ENCODE measurements around the gene RAB34.

The RAB34 gene

DNA sequence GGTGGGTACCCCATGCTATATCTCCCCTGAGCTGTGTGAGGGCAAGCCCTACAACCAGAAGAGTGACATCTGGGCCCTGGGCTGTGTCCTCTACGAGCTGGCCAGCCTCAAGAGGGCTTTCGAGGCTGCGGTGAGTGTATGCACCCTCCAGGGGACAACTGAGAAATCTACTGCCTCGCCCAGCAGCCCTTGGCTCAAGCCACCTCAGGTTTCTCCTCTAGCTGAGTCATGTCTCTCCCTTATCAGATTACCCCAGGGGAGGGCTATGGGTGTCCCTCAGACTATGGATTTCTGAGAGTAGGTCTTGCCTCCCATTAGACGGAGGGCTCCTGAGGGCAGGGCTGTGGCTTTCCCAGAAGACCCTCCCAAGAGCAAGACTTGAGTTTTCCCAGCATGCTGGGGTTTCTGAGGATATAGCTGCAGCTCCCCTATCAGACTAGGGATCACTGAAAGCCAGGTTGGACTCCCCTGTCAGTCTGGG lies 17.6 kb upstream of the RAB34 start:
- no peaks in the 10 kb centered on the region for H3K4me1 ChIP-seq (ENCODE audit: control insufficient read depth, insufficient read depth, low read length)
- no peak overlapping the region for H3K9ac ChIP-seq (ENCODE audit: low read length)
- no peaks in the 10 kb centered on the region for H3K9me3 ChIP-seq (ENCODE audit: control insufficient read depth, low read length)
- H3K27me3 ChIP-seq (replicated peaks; ENCODE audit: control insufficient read depth, insufficient read depth, low read length): no peaks in the 10 kb centered on the region
- peak; percentile 42 for DNase-seq (ENCODE audit: low read depth)
- no peak overlapping the region for H3K4me3 ChIP-seq (ENCODE audit: low read length)
- peaks cover 9% of the 10 kb centered on the region for H3K36me3 ChIP-seq (ENCODE audit: control insufficient read depth, insufficient read depth, low read length, severe bottlenecking)

DNA sequence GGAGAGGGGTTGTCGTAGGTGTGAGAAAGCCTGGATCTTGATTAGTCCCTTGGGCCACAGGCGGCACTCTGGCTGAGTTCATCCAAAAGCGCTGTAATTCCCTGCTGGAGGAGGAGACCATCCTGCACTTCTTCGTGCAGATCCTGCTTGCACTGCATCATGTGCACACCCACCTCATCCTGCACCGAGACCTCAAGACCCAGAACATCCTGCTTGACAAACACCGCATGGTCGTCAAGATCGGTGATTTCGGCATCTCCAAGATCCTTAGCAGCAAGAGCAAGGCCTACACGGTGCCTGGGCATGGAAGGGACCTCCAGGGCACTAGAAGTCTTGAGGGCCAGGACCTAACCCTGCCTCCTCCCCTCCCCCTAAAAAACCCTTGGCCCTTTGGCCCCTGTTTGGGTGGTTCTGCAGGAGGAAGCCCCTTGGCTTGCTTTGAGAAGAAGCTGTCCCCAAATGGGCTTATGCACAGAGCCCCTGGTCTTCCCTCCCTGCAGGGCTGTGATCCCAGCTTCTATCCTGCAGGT lies 17.1 kb upstream of the RAB34 start:
- Histone ChIP-seq H3K4me3 (ENCODE audit: low read length) (no peak overlapping the region), H3K9me3 (ENCODE audit: control insufficient read depth, low read length) (no peaks in the 10 kb centered on the region), H3K4me1 (ENCODE audit: control insufficient read depth, insufficient read depth, low read length) (no peaks in the 10 kb centered on the region), H3K9ac (ENCODE audit: low read length) (no peak overlapping the region), H3K27me3 (replicated peaks; ENCODE audit: control insufficient read depth, insufficient read depth, low read length) (no peaks in the 10 kb centered on the region), H3K36me3 (ENCODE audit: control insufficient read depth, insufficient read depth, low read length, severe bottlenecking) (peaks cover 9% of the 10 kb centered on the region)
- no peak for DNase-seq (ENCODE audit: low read depth)

DNA sequence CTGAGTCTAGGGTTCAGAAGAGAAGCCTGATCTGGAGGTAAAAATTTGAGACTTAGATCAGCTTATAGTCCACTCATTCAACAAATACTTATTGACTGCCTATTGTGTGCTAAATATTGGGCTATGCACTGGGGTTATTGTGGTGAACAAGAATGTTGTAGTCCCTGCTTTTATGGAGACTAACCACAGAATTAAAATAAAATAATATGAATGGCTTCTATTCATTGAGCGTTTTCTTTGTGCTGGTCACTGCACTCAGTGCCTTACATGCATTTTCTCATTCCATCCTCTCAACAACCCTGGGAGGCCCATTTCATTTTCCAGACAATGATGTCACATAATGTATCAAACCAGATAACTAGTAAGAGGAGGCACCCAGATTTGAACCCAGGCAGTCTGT lies 15.7 kb upstream of the RAB34 start:
- H3K9ac ChIP-seq (ENCODE audit: low read length): no peak overlapping the region
- DNase-seq (ENCODE audit: low read depth): no peak
- H3K4me1 ChIP-seq (ENCODE audit: control insufficient read depth, insufficient read depth, low read length): no peaks in the 10 kb centered on the region
- no peak overlapping the region for H3K4me3 ChIP-seq (ENCODE audit: low read length)
- H3K36me3 ChIP-seq (ENCODE audit: control insufficient read depth, insufficient read depth, low read length, severe bottlenecking): peaks cover 5% of the 10 kb centered on the region
- no peaks in the 10 kb centered on the region for H3K27me3 ChIP-seq (replicated peaks; ENCODE audit: control insufficient read depth, insufficient read depth, low read length)
- no peaks in the 10 kb centered on the region for H3K9me3 ChIP-seq (ENCODE audit: control insufficient read depth, low read length)

DNA sequence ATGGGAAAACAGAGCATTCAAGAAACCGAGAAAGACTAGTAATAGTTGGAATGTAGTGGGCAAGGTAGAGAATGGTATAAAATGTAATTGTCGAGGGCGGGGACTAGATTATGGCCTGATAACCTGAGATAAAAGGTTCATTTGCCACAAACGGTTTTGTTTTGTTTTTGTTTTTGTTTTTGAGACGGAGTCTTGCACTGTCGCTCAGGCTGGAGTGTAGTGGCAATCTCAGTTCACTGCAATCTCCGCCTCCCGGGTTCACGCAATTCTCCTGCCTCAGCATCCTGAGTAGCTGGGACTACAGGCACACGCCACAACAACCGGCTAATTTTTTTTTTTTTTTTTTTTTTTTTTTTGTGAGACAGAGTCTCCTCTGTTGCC lies 12.3 kb upstream of the RAB34 start:
- Histone ChIP-seq H3K36me3 (ENCODE audit: control insufficient read depth, insufficient read depth, low read length, severe bottlenecking) (peaks cover 5% of the 10 kb centered on the region), H3K27me3 (replicated peaks; ENCODE audit: control insufficient read depth, insufficient read depth, low read length) (no peaks in the 10 kb centered on the region), H3K4me3 (ENCODE audit: low read length) (no peak overlapping the region), H3K9ac (ENCODE audit: low read length) (no peak overlapping the region), H3K9me3 (ENCODE audit: control insufficient read depth, low read length) (no peaks in the 10 kb centered on the region), H3K4me1 (ENCODE audit: control insufficient read depth, insufficient read depth, low read length) (peaks cover 19% of the 10 kb centered on the region)
- DNase-seq (ENCODE audit: low read depth): no peak

DNA sequence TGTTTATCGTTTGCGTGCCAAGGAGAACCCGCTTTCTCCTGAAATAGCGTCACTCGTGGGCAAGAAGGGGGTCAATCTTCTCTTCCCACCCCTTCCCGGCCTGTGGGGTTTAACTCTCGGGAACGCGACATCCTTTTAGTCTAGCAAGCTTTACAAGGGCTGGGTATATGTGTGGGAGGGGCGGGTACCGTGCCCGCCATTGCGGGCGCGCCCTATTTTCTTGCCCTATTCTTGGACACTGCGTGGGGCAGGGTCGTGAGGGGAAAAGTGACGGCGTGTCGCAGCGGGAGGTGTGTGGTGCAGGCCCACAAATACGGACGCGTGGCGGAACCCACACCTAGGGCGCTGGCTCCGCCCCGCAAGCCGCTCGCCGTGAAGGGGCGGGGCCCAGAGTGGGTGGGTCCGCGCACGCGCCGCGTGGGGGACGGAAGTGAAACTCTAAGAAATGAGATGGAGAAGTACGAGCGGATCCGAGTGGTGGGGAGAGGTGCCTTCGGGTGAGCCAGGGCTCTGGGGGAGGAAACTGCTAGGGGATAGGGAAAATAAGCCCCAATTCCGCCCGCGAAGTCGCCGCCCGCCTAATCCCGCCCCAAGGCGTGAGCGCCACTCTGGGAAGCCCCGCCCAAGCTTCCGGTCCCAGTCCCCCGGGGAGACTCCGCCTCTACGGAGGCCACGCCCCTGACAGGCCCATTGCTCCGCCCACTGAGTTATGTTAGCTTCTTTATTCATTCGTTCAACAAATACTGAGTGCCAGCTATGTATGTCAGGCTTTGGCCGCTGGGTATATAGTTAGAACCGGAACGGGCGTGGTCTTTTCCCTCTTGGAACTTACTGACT lies 10.9 kb upstream of the RAB34 start, which contains the start of gene NEK8:
TSS of gene NEK8 (plus strand) at position 425 of the 837 bp plus-strand sequence. CDS start at position 451, 26 bp downstream.
- Histone ChIP-seq H3K9me3 (ENCODE audit: control insufficient read depth, low read length) (no peaks in the 10 kb centered on the region), H3K9ac (ENCODE audit: low read length) (peak within 1 kb of the TSS; percentile 88), H3K27me3 (replicated peaks; ENCODE audit: control insufficient read depth, insufficient read depth, low read length) (no peaks in the 10 kb centered on the region), H3K4me1 (ENCODE audit: control insufficient read depth, insufficient read depth, low read length) (peaks cover 29% of the 10 kb centered on the region), H3K4me3 (ENCODE audit: low read length) (peak within 1 kb of the TSS; percentile 90), H3K36me3 (ENCODE audit: control insufficient read depth, insufficient read depth, low read length, severe bottlenecking) (peaks cover 14% of the 10 kb centered on the region)
- peak; percentile 99 for DNase-seq (ENCODE audit: low read depth)

DNA sequence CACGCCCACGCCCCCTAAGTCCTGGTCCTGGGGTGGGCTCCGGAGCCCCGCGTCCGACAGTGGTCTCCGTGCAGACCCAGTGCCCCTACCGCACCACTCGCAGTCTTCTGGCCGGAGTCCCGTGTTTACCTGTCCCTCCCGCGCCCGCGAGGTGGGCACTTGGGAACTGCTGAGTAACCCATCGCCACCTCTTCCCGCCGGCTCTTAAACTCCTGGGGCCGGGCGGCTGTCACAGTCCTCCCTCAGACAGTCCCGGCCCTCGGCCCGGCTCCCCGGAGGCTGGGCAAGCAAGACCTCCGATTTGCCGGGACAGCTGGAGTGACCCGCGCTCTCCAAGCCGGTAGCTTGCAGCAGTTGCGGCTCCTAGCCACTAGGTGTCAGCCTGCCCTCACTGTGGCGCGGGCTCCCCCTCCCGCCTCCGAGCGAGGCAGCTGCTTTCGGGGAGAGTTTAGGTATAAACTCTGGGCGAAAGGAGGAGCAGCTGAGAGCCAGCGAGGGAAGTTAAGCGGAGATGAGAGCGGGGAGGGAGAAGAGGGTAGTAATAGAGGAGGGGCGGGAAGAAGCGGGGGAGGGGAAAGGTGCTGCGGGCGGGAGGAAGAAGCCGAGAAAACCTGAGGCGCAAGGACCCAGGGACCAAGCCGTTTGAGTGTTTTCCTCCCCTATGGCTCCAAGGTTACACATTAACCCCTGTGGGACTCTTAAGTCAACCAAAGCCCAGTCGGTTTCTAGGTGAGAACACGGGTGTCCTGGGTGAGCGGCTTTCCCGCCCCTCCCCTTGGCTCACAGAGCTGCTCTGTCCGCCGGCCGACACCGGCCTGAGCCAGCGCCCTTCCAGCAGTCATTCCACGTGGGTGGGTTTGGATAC lies 9.2 kb upstream of the RAB34 start:
- Histone ChIP-seq H3K36me3 (ENCODE audit: control insufficient read depth, insufficient read depth, low read length, severe bottlenecking) (peaks cover 31% of the 10 kb centered on the region), H3K4me3 (ENCODE audit: low read length) (peak overlapping the region; percentile 90), H3K4me1 (ENCODE audit: control insufficient read depth, insufficient read depth, low read length) (peaks cover 44% of the 10 kb centered on the region), H3K9me3 (ENCODE audit: control insufficient read depth, low read length) (no peaks in the 10 kb centered on the region), H3K27me3 (replicated peaks; ENCODE audit: control insufficient read depth, insufficient read depth, low read length) (no peaks in the 10 kb centered on the region), H3K9ac (ENCODE audit: low read length) (peak overlapping the region; percentile 88)
- DNase-seq (ENCODE audit: low read depth): peak; percentile 98

DNA sequence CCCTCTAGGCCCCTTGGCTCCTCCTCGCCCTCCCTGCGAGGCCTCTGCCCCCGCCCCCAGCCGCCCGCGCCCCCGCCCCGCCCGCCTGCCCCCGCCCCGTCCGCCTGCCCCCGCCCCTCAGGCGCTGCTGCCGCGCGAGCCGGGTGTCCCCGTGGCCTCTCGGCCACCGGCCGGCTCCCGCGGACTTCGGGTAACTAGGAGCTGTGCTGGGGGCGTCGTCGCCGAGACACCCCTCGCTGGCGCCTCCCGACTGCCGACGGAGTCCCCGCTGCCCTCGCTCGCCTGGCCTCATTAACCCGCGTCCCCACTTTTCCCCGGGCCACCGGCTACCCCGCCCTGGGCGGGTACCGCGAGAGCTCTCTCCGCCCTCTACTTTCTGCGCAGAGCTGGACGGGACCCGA lies 8.6 kb upstream of the RAB34 start, which contains the start of gene TLCD1:
TSS of gene TLCD1 (minus strand) at position 8 of the 401 bp plus-strand sequence. CDS start 136 bp downstream, outside the sequence.
- peaks cover 36% of the 10 kb centered on the region for H3K36me3 ChIP-seq (ENCODE audit: control insufficient read depth, insufficient read depth, low read length, severe bottlenecking)
- peak; percentile 87 for DNase-seq (ENCODE audit: low read depth)

DNA sequence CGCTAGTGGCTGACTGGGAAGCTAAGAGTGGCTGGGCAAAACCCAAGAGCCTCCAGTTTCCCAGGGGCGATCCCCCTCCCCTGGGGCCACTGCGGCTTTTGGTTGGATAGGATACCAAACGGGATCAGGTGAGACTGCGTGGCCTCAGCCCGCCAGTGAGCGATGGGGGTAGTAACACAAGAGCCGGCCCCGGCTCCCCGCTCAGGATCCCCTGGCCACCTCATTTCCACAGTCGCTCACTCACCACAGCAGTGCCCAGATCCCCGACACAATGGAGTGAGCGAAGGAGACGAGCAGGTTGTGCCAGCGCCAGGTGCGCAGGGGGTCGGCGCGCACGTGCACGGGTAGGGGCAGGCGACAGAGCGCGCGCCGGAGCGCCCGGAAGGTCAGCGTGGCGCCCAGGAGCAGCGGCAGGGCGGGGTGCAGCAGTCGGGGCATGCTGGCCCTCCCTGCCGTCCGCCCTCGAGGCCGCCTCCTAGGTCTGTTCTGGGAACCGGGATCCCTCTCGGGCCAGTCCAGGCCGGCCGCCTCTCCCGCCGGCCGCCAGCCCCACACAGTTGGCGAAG lies 8.1 kb upstream of the RAB34 start:
- H3K36me3 ChIP-seq (ENCODE audit: control insufficient read depth, insufficient read depth, low read length, severe bottlenecking): peaks cover 38% of the 10 kb centered on the region
- no peak for DNase-seq (ENCODE audit: low read depth)
- H3K4me1 ChIP-seq (ENCODE audit: control insufficient read depth, insufficient read depth, low read length): peaks cover 53% of the 10 kb centered on the region
- peak overlapping the region; percentile 95 for H3K9ac ChIP-seq (ENCODE audit: low read length)
- H3K4me3 ChIP-seq (ENCODE audit: low read length): peak overlapping the region; percentile 90
- no peaks in the 10 kb centered on the region for H3K9me3 ChIP-seq (ENCODE audit: control insufficient read depth, low read length)
- no peaks in the 10 kb centered on the region for H3K27me3 ChIP-seq (replicated peaks; ENCODE audit: control insufficient read depth, insufficient read depth, low read length)

More for the DNA sequence above, 8.6 kb upstream of the RAB34 start, which contains the start of gene TLCD1:
- no peaks in the 10 kb centered on the region for H3K27me3 ChIP-seq (replicated peaks; ENCODE audit: control insufficient read depth, insufficient read depth, low read length)
- no peaks in the 10 kb centered on the region for H3K9me3 ChIP-seq (ENCODE audit: control insufficient read depth, low read length)
- peak within 1 kb of the TSS; percentile 95 for H3K9ac ChIP-seq (ENCODE audit: low read length)
- H3K4me3 ChIP-seq (ENCODE audit: low read length): peak within 1 kb of the TSS; percentile 90
- peaks cover 50% of the 10 kb centered on the region for H3K4me1 ChIP-seq (ENCODE audit: control insufficient read depth, insufficient read depth, low read length)

DNA sequence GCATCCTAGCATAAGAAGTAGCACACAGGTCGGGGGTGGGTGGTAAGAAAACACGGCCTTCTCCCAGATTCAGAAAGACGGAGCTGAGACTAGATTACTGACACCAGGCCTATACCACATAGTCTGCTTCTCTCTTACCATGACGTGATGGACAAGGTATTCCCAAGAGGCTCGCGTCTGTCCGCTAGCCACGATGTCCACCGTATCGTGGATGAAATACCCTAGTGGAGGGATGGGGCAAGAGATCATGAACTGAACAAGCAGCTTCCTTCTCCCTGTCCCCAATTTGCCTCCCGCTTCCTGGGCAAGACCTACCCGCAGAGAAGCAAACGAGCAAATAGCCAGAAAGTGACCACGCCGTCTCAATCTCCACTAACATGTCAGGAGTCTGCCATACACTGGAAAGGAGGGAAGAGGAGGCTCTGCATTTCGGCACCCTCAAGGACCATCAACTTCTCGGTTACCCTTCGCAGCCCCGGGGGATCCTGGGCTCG lies 7.5 kb upstream of the RAB34 start:
- H3K4me3 ChIP-seq (ENCODE audit: low read length): peak overlapping the region; percentile 90
- peaks cover 53% of the 10 kb centered on the region for H3K4me1 ChIP-seq (ENCODE audit: control insufficient read depth, insufficient read depth, low read length)
- peaks cover 38% of the 10 kb centered on the region for H3K36me3 ChIP-seq (ENCODE audit: control insufficient read depth, insufficient read depth, low read length, severe bottlenecking)
- DNase-seq (ENCODE audit: low read depth): peak; percentile 36
- H3K27me3 ChIP-seq (replicated peaks; ENCODE audit: control insufficient read depth, insufficient read depth, low read length): no peaks in the 10 kb centered on the region
- peak overlapping the region; percentile 95 for H3K9ac ChIP-seq (ENCODE audit: low read length)
- no peaks in the 10 kb centered on the region for H3K9me3 ChIP-seq (ENCODE audit: control insufficient read depth, low read length)

DNA sequence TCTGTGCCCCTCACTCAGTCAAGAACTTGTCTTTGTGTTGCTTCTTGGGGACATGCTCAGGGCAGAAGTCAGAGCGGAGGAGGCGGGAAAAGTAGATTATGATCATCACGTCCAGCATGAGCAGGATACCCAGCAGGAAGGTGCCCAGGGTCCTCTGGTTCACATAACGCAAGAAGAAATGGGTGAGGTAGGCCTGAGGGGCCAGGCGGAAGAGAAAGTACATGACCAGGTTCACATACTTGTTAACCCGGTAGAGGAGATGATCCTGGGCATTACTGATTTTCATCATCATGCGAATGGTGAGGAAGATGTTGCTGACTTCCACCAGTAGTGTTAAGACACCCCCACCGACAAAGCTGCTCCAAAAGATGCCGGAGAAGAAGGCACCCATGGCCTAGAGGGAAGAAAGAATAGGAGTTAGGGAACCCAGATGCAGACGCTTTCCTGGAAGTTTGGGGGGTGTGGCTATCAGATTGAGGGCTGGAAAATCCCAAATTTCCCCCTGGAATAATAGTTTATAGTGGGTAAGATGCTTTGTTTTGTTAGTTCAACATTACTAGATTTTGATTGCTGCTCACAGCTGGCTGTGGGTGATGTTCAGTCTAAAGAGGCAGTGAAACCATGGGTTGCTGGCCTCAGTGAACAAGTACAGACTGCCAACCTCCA lies 7.0 kb upstream of the RAB34 start:
- H3K36me3 ChIP-seq (ENCODE audit: control insufficient read depth, insufficient read depth, low read length, severe bottlenecking): peaks cover 38% of the 10 kb centered on the region
- H3K9me3 ChIP-seq (ENCODE audit: control insufficient read depth, low read length): no peaks in the 10 kb centered on the region
- no peak for DNase-seq (ENCODE audit: low read depth)
- H3K9ac ChIP-seq (ENCODE audit: low read length): peak overlapping the region; percentile 95
- H3K4me1 ChIP-seq (ENCODE audit: control insufficient read depth, insufficient read depth, low read length): peaks cover 53% of the 10 kb centered on the region
- peak overlapping the region; percentile 90 for H3K4me3 ChIP-seq (ENCODE audit: low read length)
- no peaks in the 10 kb centered on the region for H3K27me3 ChIP-seq (replicated peaks; ENCODE audit: control insufficient read depth, insufficient read depth, low read length)

Measured in adipocyte (in vitro differentiated cells).